A673 (cell line): ENCODE data around the gene FAM174B.

Experiments used
- CTCF ChIP-seq: fragments of 300-800, 200-600 bp; sonication (generic); conservative IDR thresholded peaks from 2 replicates; pipeline ENCODE4 v1.5.1; 2017; ENCODE audit warnings: low read depth, mild to moderate bottlenecking, antibody characterized with exemption, low read length, moderate library complexity, mixed read lengths
- EZH2 ChIP-seq: fragments of 200-600 bp; sonication (generic); IDR thresholded peaks from 2 replicates; pipeline ENCODE4 v1.6.1; 2017; ENCODE audit warnings: borderline replicate concordance, low read depth, mild to moderate bottlenecking, mixed read lengths, antibody characterized with exemption, low read length; ENCODE audit not compliant: poor library complexity, severe bottlenecking

GRCh38 chr15:92638709-92639365, 16.7 kb downstream of the FAM174B start:
- no peak for TF ChIP-seq CTCF
- no peak for TF ChIP-seq EZH2
